Activated naive CD4-positive, alpha-beta T cell (primary cell): ENCODE data around the gene GABRB3.

ENCODE experiments used
- DNase-seq, 4 experiments: peaks; one replicate each; lab custom pipeline; 2025; lab: John Stamatoyannopoulos, UW

The GABRB3 gene

GRCh38 chr15:26676115-26676514 is 96.8 kb downstream of the GABRB3 start:
- no peak for DNase-seq

- no peak for DNase-seq
These were observed 98.4 kb downstream of the GABRB3 start for GRCh38 chr15:26674467-26674866.

- no peak for DNase-seq
These were observed 99.4 kb downstream of the GABRB3 start for GRCh38 chr15:26673445-26673844.

GRCh38 chr15:26670116-26670515 is 102.8 kb downstream of the GABRB3 start:
- no peak for DNase-seq

- no peak for DNase-seq
These were observed 105.5 kb downstream of the GABRB3 start for GRCh38 chr15:26667222-26667988.

- no peak for DNase-seq
These were observed 106.7 kb downstream of the GABRB3 start for GRCh38 chr15:26665957-26666791.

GRCh38 chr15:26662283-26662682 is 110.6 kb downstream of the GABRB3 start:
- DNase-seq: no peak

- DNase-seq: no peak
These were observed 111.1 kb downstream of the GABRB3 start for GRCh38 chr15:26661748-26662147.

- DNase-seq: no peak
These were observed 111.8 kb downstream of the GABRB3 start for GRCh38 chr15:26661107-26661506.

- no peak for DNase-seq
These were observed 112.6 kb downstream of the GABRB3 start for GRCh38 chr15:26660241-26660640.

- DNase-seq: no peak
These were observed 114.6 kb downstream of the GABRB3 start for GRCh38 chr15:26658290-26658689.

GRCh38 chr15:26656080-26656479 is 116.8 kb downstream of the GABRB3 start:
- DNase-seq: no peak

GRCh38 chr15:26651909-26652308 is 121.0 kb downstream of the GABRB3 start:
- DNase-seq: no peak

- DNase-seq: no peak
These were observed 124.2 kb downstream of the GABRB3 start for GRCh38 chr15:26648676-26649075.

- DNase-seq: no peak
These were observed 127.9 kb downstream of the GABRB3 start for GRCh38 chr15:26644948-26645347.

- no peak for DNase-seq
These were observed 131.7 kb downstream of the GABRB3 start for GRCh38 chr15:26641144-26641543.

- no peak for DNase-seq
These were observed 132.3 kb downstream of the GABRB3 start for GRCh38 chr15:26640601-26641000.

- no peak for DNase-seq
These were observed 132.9 kb downstream of the GABRB3 start for GRCh38 chr15:26639966-26640365.

- DNase-seq: no peak
These were observed 137.3 kb downstream of the GABRB3 start for GRCh38 chr15:26635614-26636013.

- DNase-seq: no peak
These were observed 137.8 kb downstream of the GABRB3 start for GRCh38 chr15:26635105-26635504.

- no peak for DNase-seq
These were observed 138.5 kb downstream of the GABRB3 start for GRCh38 chr15:26634319-26634718.

GRCh38 chr15:26632500-26632899 is 140.4 kb downstream of the GABRB3 start:
- no peak for DNase-seq

GRCh38 chr15:26631894-26632293 is 141.0 kb downstream of the GABRB3 start:
- no peak for DNase-seq
